ENCODE results near the gene PLIN4.

Gene PLIN4

DNA sequence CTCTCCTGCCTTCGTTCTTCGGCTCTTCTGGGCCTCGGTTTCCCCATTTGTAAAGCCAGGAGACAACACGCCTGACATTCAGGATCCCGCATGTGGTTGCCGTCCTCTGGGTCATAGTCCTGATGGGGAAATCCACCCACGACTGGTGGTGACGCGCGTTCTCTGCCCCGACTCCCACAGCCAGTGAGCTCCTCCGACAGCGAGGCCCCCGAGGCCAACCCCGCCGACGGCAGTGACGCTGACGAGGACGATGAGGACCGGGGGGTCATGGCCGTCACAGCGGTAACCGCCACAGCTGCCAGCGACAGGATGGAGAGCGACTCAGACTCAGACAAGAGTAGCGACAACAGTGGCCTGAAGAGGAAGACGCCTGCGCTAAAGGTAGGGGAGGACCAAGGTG is 29.8 kb downstream of the PLIN4 start:
- DNase-seq (ENCODE audit: low spot score): no peak

DNA sequence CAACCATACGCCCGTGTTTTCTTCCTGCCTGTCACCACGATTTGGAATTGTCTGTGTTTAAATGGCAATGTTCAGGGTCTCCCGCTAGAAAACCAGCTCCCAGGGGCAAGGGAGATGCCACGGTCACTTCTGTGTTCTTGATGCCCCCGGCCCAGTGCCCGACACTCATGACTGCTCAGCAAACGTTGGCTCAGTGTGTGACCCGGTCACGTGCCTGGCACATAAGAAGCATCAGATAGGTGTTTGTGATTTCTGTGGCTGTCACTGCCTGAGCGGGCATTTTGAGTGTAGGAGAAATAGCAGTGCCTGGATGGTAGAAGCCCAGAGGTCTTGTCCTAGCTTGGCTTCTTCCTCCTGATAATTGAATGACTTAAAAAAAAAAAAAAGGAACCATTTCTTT is 30.7 kb downstream of the PLIN4 start:
- no peak for DNase-seq (ENCODE audit: low spot score)

DNA sequence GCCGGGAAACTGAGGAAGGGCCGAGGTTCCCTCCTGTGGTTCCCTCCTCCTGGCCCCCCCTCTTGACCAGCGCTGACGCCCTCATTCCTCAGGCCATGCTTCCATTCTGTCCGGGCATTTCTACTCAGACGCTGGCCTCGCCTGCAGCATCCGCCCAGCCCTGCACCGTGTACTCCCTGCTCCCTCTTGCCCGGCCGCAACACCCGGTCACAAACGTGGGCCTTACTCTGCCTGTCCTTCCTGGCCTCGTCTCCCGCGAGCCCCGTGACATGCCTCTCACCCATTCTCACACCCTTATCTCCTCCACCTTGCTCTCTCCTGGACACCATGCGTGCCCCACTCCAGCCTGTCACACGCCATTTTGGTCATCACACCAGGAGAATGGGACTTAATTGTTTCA is 34.9 kb downstream of the PLIN4 start:
- no peak for DNase-seq (ENCODE audit: low spot score)

DNA sequence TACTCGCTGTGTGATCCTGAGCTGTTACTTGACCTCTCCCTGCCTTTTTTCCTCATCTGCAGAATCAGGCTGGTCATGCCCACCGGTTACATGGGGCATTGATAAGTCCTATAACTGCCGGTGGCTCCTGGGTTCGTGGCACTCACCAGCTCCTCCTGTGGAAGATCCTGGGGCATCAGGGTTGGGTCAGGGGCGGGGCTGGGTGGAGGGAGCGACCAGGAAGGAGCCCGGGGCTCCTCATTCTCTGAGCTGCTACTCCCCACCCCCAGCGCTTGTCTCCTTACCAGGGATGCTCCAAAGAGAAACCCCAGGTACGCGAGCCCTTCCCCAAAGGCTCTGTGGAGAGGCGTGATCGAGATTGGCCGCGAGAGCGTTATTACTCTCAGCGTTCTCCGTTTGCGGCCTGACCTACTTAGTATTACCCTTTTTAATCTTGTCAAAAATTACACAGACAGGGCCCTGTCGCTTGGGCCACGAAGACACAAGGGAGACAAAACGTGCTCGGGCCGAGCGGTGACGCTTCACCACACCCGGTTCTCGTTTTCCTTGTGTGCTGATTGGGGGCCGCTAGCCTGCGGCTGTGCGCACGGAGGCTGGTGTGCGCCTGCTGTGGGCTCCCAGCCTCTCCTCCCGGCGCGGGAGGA is 35.4 kb downstream of the PLIN4 start:
- DNase-seq (ENCODE audit: low spot score): no peak

DNA sequence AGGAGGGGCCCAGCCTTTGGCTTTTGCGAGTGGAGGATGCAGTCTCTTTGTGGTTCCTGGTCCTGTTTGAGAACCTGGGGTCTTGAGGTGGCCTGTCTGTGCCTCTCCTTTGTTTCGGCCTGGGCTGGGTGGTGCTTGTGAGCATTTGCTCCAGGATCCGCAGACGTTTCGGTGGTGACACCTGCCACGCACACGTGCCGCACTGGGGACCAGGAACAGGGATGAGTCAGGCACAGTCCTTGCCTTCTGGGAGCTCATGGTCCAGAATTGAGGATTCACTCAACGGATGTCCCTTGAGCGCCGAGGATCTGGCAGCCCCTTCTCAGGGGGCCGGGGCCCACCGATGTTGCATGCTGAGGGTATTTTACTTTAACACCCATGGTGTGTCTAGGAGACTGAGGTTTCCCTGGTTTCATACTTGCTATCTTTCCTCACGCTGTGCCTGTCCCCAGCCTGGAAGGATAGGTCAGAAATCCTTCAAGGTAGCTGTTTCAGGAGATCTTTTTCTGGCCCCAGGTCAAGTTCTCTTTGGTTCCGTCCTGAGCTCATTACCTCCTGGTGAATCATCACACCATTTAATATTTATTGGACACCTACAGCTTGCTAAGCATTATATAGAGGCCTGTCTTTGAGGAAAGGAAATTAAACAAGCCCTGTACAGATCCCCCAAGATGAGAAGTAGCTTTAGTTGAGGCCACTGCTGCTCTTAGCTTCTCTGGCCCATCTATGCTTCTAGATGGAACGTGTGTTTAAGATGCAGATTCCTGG is 41.1 kb downstream of the PLIN4 start:
- DNase-seq (ENCODE audit: low spot score): no peak

DNA sequence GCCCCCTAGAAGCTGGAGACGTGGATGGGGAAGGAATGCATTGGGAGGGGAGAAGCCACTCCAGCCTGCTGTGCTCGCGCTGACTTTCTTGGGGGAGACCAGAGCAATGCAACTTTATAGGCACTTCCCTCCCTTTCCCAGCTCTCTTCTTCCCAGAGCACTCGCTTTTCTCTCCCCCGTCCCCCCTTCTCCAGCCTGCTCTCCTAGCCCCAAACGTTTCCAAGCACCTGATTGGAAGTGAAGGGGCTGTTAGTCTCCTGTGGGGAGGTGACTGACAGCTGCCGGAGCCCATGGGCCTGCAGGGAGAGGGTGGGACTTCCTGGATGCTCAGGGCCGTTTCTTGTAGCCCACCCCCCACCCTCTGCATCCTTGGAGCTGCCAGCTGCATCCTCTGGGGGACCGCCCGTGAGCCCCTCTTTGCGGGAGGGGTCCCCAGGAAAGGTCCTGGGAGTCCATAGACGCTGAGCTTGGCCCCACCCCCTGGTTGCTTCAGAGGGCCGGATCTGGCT is 43.7 kb downstream of the PLIN4 start:
- DNase-seq (ENCODE audit: low spot score): peak; percentile 13

DNA sequence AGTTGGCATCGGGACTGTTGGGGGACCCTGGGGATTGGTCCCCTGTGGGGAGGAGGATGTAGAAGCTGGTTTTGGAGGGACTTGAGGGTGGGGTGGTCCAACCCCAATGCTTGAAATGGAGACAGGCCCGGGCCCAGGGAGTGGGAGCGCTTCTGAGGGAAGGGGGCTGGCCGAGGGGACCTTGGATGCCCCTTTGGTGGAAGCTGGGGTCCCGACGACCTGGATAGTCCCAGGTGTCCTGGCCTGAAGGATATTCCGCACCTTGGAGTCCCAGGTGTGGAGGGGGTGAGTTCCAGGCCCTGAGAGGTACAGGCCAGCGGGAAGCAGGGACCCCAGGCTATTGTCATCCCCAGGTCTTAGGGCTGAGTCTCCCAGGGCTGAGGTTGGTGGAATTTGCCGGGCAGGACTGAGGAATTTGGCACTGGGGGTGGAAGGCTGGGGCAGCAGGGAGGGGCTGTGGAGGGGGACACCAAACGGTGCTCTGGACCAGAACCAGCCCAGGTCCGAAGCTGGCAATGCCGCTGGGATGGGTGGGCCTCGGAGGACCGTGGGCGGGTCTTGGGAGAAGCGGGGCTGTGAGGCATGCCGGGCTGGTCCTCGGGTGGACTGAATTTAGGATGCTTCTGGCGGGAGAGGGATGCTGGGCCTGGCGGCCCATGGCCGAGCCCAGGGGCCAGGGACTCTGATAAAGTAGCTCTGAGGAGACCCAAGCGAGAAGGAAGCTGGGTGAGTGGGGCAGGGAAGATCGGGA is 44.3 kb downstream of the PLIN4 start:
- DNase-seq (ENCODE audit: low spot score): no peak

DNA sequence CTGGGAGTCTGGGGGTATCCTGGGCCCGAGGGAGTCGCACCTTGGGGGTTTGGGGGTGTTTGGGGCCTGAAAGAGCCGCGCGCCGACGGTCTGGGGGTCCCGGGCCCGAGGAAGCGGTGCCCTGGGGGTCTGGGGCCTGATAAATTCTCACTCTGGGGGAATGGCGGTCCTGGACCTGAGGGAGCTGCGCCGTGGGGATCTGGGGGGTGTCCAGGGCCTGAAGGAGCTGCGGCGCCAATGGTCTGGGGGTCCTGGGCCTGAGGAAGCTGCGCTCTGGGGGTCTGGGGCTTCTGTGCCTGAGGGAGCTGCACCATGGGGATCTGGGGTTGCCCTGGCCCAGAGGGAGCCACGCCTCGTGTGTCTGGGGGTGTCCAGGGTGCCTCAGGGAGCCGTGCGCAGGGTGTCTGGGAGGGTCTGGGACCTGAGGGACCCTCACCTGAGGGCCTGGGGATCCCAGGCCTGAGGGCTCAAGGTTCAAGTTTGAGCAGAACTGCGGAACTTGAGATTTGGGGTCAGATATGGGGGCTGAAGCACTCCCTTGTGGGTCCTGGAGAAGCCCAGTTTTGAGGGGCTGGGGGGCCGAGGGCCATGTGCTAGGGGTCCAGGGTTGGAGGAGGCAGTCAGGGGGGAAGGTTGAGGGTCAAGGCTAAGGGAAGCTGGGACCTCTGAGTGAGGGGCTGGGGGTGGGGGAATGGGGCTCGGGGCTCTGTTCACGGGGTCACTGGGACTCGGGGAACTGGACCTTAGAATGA is 45.1 kb downstream of the PLIN4 start:
- no peak for DNase-seq (ENCODE audit: low spot score)

DNA sequence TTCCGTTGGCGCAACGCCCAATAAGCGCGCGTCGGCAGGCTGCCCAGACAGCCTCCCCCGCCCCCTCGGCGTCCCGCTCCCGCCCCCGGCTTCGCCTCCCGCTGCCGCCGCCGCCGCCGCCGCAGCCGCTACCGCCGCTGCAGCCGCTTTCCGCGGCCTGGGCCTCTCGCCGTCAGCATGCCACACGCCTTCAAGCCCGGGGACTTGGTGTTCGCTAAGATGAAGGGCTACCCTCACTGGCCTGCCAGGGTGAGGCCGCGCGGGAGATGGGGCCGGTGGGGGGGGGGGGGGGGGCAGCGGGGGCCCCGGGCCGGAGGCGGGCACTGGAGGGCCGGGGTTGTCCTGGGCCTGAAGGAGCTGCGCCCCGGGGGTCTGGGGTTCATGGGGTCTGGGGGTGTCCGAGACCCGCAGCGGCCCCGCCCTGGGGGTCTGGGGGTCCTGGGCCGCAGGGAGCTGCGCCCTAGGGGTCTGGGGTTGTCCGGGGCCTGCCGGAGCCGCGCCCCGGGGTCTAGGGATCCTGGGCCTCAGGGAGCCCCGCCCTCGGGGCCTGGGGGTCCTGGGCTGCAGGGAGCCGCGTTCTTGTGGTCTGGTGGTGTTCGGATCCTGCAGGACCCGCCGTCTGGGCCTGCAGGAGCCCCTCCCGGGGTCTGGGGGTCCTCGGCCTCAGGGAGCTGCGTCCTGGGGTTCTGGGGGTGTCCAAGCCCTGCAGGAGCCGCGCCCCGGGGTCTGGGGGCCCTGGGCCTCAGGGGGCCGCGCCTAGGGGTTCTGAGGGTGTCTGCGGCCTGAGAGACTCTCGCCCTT is 45.9 kb downstream of the PLIN4 start, which contains the start of gene HDGFL2:
Gene HDGFL2 (plus strand): TSS at position 124 of the 801 bp plus-strand sequence. CDS start 54 bp downstream, at position 178.
- no peak for DNase-seq (ENCODE audit: low spot score)

DNA sequence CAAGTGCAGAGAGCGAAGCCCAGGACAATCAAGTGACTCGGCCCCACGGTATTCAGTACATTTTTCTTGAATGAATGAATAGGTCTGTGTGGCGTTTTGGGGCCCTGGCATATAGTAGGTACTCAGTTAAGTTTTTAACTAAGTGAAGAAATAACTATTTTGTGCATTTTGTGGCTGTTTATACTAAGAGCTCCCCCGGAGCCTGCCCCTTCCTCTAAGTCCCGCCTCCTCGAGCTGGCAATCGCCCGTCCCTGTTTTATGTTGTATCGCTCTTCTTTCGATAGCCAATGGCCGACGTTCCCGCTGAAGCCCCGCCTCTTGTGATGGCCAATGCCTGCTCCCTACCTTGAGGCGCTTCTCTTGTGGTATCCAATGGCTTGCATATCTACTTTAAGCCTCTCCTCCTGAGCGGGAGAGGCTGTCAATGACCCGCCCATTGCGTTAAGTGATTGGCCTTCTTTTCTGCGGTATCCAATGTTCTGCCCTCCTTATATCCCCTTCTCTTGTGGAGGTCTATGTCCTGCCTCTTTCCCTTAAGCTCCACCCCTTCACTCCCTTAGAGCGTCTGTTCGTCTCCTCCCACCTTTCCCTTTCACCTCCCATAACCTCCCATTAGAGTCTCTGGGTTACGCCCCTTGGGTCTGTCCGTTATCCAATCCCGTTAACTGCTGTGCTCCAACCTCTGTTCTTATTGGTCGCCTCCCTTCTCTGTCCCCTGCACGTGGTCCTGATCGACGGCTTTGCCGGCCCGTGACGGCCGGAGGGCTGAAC is 46.7 kb downstream of the PLIN4 start:
- peak; percentile 99 for DNase-seq (ENCODE audit: low spot score)

DNA sequence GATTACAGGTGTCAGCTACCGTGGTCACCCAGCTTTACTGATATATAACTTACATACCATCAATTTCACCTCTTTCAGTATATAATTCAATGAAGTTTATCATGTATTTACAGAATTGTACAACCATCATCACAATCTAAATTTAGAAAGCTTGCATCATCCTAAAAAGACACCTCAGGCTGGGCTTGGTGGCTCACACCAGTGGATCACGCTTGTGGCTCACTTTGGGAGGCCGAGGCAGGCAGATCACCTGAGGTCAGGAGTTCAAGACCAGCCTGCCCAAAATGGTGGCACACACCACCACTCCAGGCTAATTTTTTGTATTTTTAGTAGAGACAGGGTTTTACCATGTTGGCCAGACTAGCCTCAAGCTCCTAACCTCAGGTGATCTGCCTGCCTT is 50.5 kb downstream of the PLIN4 start:
- DNase-seq (ENCODE audit: low spot score): no peak

DNA sequence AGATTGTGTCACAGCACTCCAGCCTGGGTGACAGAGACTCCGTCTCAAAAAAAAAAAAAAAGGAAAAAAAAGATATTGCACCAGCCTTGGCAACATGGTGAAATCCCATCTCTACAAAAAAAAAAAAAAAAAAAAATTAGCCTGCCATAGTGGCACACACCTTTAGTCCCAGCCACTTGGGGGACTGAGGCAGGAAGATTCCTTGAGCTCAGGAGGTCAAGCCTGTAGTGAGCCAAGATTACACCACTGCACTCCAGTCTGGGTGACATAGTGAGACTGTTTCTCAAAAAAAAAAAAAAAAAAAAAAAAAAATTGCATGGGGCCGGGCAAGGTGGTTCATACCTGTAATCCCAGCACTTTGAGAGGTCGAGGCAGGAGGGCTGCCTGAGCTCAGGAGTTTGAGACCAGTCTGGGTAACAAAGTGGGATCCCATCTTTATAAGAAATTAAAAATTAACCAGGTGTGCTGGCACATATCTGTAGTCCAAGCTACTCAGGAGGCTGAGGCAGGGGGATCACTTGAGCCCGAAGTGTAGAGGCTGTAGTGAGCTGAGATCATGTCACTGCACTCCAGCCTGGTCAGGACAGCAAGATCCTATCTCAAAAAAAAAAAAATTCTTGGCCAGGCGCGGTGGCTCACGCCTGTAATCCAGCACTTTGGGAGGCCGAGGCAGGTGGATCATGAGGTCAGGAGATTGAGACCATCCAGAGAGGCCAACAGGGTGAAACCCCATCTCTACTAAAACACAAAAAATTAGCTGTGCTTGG is 53.3 kb downstream of the PLIN4 start:
- DNase-seq (ENCODE audit: low spot score): no peak

DNA sequence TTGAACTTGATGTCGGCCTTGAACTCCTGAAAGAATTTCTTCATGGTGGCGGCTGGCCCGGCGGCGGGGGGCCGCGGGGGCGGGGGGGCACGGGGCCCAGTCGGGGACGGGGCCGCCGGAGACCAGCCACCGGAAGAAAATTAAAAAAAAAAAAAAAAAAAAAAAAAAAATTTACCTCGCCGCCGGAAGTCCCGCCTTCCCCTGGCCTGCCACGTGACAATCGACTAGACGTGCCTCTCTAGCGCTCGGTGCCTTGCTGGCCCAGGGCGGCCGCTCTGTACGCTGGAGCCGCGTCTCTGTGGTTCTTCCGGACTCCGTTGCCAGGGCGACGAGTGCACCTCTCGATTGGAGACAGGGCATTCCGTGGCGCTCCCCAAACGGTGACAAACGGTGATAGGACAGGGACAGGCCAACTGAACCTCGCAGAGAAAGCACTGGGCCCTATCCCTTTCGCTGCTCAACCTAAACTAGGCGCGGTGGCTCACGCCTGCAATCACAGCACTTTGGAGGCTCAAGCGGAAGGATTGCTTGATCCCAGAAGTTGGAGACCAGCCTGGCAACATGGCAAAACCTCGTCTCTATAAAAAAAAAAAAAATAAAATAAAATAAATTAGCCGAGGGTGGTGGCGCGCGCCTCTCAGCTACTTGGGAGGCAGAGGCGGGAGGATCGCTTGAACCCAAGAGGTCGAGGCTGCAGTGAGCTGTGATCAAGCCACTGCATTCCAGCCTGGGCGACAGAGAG is 60.5 kb downstream of the PLIN4 start, which contains the start of gene UBXN6:
Gene UBXN6 (minus strand): TSS at position 141 of the 742 bp plus-strand sequence. CDS start 97 bp downstream, at position 44.
- peak; percentile 98 for DNase-seq (ENCODE audit: low spot score)

DNA sequence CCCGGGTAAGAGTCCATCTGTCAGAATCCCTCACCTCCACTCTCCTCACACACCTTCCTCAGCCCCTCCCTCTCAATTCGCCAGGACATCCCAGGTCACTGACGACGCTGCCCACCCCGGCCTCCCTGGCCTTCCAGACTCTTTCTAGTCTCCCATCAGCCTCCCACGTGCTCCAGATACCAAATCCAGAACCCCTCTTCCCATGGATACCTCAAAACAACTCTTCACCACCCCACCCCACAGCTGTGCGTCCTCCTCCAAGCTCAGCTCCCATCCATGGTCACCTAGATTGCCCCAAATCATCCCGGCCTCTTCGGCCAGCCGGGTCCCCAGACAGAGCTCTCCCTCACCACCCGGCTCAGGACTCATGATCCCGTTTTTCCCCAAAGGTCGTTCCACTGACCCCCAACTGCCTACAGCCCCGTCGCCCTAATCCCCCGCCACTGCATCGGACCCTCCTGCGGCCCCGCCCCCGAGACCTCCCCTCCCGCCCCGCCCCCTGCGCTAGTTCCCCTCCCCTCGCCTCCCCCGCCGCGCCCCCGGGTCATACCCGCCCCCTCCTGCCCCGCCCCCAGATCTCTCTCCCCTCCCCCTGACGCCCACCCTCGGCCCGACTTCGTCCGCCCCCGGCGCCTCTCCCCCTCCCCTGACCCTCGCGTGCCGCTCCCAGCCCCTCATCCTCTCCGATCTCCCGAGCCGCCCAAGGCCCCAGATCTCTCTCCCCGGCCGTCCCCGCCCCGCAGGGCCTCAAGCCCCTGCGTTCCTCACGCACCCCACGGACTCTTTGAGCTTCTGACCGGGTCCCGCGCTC is 61.2 kb downstream of the PLIN4 start:
- peak; percentile 51 for DNase-seq (ENCODE audit: low spot score)

DNA sequence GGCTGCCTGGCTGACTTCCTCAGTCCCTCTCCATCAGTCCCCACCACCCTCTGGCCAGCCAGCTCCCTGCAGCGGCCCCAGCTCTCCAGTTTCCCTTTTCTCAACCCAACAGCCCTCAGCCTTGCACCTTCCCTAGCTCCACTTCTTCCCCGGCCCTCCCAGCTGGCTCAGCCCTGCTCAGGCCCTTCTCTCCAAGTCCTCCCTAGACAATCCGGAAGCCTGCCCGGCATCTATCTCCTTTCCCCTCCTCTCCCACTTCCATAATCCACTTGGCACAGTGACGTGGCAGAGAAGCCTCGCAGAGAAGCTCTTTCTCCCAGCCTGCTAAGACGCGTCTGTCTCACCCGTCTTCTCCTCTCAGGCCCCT is 61.8 kb downstream of the PLIN4 start:
- DNase-seq (ENCODE audit: low spot score): peak; percentile 54

DNA sequence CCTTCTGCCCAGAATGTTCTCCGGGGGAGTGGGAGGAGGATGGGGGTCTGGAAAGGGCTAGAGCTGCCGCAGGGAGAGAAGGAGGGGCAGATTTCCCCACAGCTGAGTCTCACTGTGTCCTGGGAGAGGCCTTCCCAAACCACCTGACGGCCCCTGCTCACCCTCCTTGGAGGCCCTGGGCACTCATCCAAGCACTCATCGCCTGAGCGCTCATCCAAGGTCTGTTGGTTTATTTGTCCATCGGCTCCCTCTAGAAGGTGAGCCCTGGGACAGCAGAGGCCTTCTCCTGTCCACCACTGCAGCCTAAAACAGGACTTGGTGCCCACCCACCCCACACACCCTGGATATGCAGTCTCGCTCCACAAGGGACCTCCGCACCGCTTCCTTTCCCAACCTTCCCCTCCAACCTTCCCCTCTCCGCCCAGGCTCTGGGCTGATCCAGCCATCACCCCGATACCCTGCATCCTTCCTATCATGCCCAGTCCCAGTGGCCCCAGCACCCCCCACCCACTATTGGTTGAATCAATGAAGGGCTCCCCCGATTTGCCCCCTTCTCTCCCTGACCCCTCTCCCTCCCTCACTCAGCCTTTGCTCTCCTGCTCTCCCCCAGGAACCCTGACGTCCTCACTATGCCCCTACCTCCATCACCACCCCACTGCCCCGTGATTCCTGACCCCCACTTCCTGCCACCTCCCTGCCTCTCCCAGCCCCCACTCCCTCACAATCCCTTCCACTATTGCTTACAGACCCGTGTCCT is 62.4 kb downstream of the PLIN4 start:
- no peak for DNase-seq (ENCODE audit: low spot score)
